Stimulated activated CD4-positive, alpha-beta T cell treated with anti-CD3 and anti-CD28 coated beads, TNF-alpha, amount 100 ng/mL, for 48 hours (primary cell): ENCODE results near the gene FZD4.

Source experiments
- DNase-seq, 3 donors: peaks; one replicate each; pipeline ENCODE4 v3.0.0-alpha.2; 2020; ENCODE audit warnings: low read depth in 3 of 3

Gene FZD4

GRCh38 chr11:86912238-86912637, 43.0 kb downstream of the FZD4 start:
- DNase-seq: no peak

DNA sequence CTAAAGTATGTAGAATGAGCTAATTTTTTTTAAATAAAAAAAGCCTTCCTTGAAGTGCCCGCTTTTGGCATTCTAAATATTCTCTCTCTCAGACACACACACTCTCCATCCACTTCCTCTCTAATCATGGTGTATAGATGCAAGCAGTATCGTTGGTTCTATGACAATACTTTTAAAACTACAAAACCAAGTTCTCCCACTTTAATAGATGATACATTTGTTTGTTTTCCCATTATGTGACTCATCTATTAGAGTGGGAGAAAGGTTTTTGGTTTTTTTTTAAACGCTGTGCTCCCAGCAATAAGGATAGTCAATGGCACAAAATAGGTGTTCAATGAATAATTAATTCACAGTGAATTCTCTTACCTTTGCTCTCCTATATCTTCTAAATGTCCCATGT, 44.6 kb downstream of the FZD4 start:
- no peak for DNase-seq

DNA sequence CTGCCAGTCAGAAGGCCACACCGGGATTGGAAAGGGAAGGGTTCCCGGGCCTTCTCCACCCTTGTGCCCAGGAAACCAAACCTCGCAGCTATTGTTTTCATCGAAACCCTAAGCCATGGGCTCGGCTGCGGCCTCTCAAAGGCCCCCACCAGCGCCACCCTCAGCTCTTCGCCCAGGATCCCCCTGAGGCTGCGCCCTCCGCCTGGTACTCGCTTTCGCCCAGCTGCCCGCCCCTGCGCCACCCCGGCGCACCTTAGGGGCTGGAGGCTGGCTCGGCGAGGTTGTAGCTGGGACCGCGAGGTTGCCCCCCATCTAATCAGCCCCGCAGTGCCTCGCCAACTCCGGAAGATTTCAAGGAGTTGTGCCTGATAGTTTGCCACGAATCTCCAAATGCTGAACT, 49.0 kb downstream of the FZD4 start:
- no peak for DNase-seq

- no peak for DNase-seq
Measured at GRCh38 chr11:86905252-86905651, 49.9 kb downstream of the FZD4 start.

DNA sequence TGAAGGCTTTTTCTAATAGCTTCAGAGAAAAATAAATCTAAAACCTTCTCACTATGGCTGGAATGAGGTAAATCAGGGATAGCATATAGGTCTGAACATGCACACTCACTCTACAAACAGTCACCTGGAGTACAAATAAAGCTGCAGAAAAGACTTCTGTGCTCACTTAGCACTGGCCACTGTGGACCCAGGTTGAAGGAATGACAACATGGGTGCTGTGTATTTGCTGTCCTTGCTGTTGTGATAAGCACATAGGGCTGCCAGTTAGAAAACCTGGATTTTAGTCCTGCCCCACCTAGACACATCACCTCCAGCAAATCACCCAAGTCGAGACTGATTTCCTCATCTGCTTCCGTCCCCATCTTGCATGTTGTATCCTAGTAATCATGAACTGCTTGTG, 51.2 kb downstream of the FZD4 start:
- DNase-seq: no peak

DNA sequence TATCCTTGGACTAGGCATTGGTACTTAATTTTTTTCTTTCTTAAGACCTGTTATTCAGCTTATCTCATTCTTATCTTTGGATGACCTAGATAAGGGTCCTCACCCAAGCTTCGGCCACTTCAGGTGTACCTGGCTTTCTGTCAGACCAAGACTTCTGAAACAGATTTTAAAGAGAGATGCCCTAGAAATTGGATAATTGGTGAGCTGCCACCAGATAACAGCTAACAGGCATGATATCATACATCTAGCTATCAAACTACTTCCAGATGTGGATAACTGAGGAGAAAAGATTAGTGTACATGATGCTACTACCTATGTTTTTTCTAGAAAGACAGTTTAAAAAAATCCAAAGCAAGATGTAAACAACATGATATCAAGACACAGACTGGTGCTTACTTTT, 52.9 kb downstream of the FZD4 start:
- no peak for DNase-seq

DNA sequence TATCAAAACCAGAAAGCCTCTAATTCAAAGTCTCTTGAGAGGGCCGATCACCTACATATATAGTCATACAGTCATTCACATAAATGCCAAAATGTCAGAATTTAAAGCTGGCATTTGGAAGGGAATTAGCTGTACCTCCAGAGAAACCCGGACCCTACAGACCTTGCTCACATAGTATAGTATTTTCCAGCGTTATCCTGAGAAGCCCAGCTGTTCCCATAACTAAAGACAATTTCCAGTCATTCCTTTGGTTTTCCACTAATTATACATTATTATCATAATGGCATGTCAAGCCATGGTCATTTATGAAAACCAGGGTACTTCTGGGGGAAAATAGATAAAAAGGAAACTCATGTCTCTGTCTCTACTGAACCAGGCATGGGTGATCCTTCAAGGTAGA, 53.6 kb downstream of the FZD4 start:
- no peak for DNase-seq

- DNase-seq: no peak
Measured at GRCh38 chr11:86900162-86900561, 55.0 kb downstream of the FZD4 start.

GRCh38 chr11:86898689-86899088, 56.5 kb downstream of the FZD4 start:
- no peak for DNase-seq

DNA sequence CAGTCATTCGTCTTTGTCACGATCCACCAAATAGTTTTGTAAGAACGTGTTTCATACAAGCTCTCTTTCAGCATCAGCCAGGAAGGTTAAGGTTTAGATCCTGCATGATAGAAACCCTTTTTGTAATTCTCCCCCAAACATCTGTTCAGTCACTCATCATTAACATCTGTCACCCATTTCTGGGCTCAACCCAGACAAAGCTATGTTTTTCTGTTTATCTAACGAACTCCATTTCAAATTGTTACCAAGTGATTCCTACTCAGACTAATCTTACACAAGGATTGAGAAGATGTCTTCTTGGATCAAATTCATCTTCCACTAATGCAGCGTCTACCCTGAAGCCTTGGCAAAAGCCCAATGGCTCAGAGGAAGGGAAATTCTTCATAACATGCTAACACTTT, 58.8 kb downstream of the FZD4 start:
- no peak for DNase-seq
